ENCODE data around the gene LSM3. TPM values are rescaled to one million over a fixed set of nuclear protein-coding genes. Genes with fewer than 3 reads are reported as not detected.
A peak's percentile ranks its signal among the peaks of the same experiment; 100 is the strongest.
"Not testable (repeated sequence)": the region's sequence is repeated elsewhere in the genome, so short reads cannot be mapped to it uniquely, and the experiment has no call there.

Gene LSM3
- total RNA-seq, 1 donor, result 5.1 TPM

DNA sequence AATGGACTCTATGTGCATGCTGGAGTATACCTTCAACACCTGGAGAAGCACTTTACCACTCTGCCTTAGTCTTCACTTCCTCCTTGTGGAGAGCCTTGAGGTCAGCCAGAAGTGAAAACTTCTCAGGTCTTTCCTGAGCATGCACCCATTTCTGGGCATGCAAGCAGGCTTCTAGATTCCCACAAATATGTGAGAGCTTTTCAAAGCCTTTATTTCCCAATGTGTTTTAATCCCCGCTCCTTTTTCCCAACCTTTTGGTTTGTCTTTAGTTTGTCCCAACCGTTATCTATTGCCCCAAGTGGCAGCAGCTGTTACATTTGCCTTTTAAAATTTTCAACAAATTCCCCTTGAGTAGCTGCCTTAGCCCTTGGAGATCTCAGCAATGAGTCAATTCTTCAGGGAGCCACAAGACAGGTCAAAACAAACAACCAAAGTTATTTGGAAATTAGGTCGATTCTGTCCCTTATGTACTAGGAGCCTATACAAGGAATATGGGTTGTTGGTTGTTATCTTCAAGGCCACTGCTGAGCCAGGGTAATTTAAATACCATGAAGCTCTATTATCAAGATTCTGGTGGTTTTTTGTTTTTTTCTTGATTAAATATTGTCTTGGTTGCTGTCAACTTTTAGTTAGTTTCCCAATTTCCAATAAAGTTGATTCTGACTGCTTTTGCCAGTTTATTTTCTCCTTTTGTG is 44.4 kb downstream of the LSM3 start:
- Histone ChIP-seq H2AFZ (ENCODE audit: low read length) (no peak overlapping the region), H3K79me2 (ENCODE audit: insufficient read depth, low read length) (no peaks in the 10 kb centered on the region), H3K36me3 (ENCODE audit: insufficient read depth, low read length) (no peaks in the 10 kb centered on the region), H3K27me3 (ENCODE audit: insufficient read depth, low read length) (no peaks in the 10 kb centered on the region), H3K4me2 (ENCODE audit: insufficient read depth, low read length) (peak overlapping the region; percentile 25), H3K9me3 (ENCODE audit: low read depth, low read length) (peaks cover 2% of the 10 kb centered on the region), H3K4me1 (ENCODE audit: insufficient read depth, low read length) (peaks cover 34% of the 10 kb centered on the region), H3K4me3 (ENCODE audit: insufficient read depth, low read length) (no peak overlapping the region), H3K27ac (ENCODE audit: low read depth, low read length) (peak overlapping the region; percentile 25), H4K20me1 (ENCODE audit: insufficient read depth, low read length) (no peaks in the 10 kb centered on the region)
- no peak for DNase-seq (ENCODE audit: insufficient read length, low spot score, missing footprints)
- TF ChIP-seq, protein P1, sequence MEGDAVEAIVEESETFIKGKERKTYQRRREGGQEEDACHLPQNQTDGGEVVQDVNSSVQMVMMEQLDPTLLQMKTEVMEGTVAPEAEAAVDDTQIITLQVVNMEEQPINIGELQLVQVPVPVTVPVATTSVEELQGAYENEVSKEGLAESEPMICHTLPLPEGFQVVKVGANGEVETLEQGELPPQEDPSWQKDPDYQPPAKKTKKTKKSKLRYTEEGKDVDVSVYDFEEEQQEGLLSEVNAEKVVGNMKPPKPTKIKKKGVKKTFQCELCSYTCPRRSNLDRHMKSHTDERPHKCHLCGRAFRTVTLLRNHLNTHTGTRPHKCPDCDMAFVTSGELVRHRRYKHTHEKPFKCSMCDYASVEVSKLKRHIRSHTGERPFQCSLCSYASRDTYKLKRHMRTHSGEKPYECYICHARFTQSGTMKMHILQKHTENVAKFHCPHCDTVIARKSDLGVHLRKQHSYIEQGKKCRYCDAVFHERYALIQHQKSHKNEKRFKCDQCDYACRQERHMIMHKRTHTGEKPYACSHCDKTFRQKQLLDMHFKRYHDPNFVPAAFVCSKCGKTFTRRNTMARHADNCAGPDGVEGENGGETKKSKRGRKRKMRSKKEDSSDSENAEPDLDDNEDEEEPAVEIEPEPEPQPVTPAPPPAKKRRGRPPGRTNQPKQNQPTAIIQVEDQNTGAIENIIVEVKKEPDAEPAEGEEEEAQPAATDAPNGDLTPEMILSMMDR (IDR thresholded peaks at IDR 0.05; ENCODE audit: extremely low read depth, low read depth, low read length), result peak; percentile 35

DNA sequence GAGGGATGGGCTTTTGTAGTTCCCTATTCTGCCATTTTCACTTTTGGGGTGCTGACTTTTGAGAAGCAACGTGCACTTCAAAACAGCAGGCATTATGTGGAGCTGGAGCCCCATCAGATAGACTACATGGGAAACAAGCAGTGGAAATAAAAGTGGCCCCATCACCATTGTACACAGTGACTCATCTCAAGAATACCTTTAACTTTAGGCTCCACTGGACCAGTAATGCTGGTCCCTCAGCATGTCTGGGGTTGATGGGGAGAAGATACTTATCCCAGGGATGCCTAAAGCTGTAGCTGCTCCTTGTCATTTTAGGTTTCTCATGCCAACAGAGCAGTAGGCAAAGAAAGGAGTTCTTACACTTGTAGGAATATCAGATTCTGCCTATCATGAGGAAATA is 45.0 kb downstream of the LSM3 start:
- Histone ChIP-seq H3K36me3 (ENCODE audit: insufficient read depth, low read length) (no peaks in the 10 kb centered on the region), H3K27me3 (ENCODE audit: insufficient read depth, low read length) (no peaks in the 10 kb centered on the region), H3K4me3 (ENCODE audit: insufficient read depth, low read length) (no peak overlapping the region), H4K20me1 (ENCODE audit: insufficient read depth, low read length) (no peaks in the 10 kb centered on the region), H3K9me3 (ENCODE audit: low read depth, low read length) (peaks cover 2% of the 10 kb centered on the region), H3K4me1 (ENCODE audit: insufficient read depth, low read length) (peaks cover 38% of the 10 kb centered on the region), H3K4me2 (ENCODE audit: insufficient read depth, low read length) (no peak overlapping the region), H2AFZ (ENCODE audit: low read length) (no peak overlapping the region), H3K27ac (ENCODE audit: low read depth, low read length) (peak overlapping the region; percentile 24), H3K79me2 (ENCODE audit: insufficient read depth, low read length) (no peaks in the 10 kb centered on the region)
- DNase-seq (ENCODE audit: insufficient read length, low spot score, missing footprints), result no peak
- TF ChIP-seq, protein P1 (IDR thresholded peaks at IDR 0.05; ENCODE audit: extremely low read depth, low read depth, low read length), result no peak

DNA sequence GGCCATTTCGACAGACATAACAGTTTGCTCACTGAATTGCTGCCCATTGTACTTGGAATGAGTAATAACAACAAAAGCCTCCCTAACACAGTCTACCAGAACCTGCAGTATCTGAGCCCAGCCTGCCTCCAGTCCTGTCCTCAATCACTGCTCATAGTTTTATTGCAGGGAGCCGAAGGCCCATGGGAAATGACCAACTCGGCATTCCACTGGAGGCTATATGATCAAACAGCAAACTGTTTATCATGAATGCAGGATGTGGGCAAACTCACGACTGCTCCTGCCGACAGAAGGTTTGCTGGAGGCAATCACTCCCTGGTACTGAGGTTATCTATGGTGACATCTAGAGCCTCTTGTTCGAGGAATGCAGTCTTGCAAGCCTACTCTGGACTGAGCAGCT is 46.3 kb downstream of the LSM3 start:
- Histone ChIP-seq H3K79me2 (ENCODE audit: insufficient read depth, low read length) (no peaks in the 10 kb centered on the region), H3K36me3 (ENCODE audit: insufficient read depth, low read length) (no peaks in the 10 kb centered on the region), H3K4me2 (ENCODE audit: insufficient read depth, low read length) (peak overlapping the region; percentile 20), H3K27me3 (ENCODE audit: insufficient read depth, low read length) (no peaks in the 10 kb centered on the region), H2AFZ (ENCODE audit: low read length) (no peak overlapping the region), H4K20me1 (ENCODE audit: insufficient read depth, low read length) (no peaks in the 10 kb centered on the region), H3K4me3 (ENCODE audit: insufficient read depth, low read length) (no peak overlapping the region), H3K27ac (ENCODE audit: low read depth, low read length) (peak overlapping the region; percentile 15), H3K9me3 (ENCODE audit: low read depth, low read length) (peaks cover 2% of the 10 kb centered on the region), H3K4me1 (ENCODE audit: insufficient read depth, low read length) (peaks cover 38% of the 10 kb centered on the region)
- TF ChIP-seq, protein P1 (IDR thresholded peaks at IDR 0.05; ENCODE audit: extremely low read depth, low read depth, low read length), result no peak
- DNase-seq (ENCODE audit: insufficient read length, low spot score, missing footprints), result no peak

DNA sequence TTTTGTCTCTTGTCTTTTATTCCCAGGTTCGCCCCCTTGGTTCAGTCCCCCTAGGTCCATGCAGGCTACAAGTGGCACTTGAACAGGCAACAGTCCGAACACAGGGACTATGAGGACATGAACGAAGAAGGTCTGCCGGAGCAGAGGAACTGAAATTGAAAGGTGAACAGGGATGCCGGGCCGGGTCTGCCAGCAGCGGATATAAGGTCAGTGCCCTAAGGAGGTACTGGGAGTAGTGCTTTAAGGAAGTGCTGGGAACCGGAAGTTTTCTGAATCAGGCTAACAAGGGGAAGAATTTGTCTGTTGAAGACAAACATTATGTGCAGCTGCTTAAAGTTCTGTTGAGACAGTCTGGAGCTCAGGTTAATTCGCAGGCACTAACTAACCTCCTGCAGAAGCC is 46.8 kb downstream of the LSM3 start:
- TF ChIP-seq, protein P1 (IDR thresholded peaks at IDR 0.05; ENCODE audit: extremely low read depth, low read depth, low read length), result no peak
- H3K79me2 ChIP-seq (ENCODE audit: insufficient read depth, low read length), result no peaks in the 10 kb centered on the region
- no peak overlapping the region for H2AFZ ChIP-seq (ENCODE audit: low read length)
- H3K4me1 ChIP-seq (ENCODE audit: insufficient read depth, low read length), result peaks cover 38% of the 10 kb centered on the region
- H4K20me1 ChIP-seq (ENCODE audit: insufficient read depth, low read length), result no peaks in the 10 kb centered on the region
- no peak for DNase-seq (ENCODE audit: insufficient read length, low spot score, missing footprints)
- no peaks in the 10 kb centered on the region for H3K27me3 ChIP-seq (ENCODE audit: insufficient read depth, low read length)
- no peak overlapping the region for H3K4me2 ChIP-seq (ENCODE audit: insufficient read depth, low read length)
- no peak overlapping the region for H3K4me3 ChIP-seq (ENCODE audit: insufficient read depth, low read length)
- no peak overlapping the region for H3K27ac ChIP-seq (ENCODE audit: low read depth, low read length)
- peaks cover 2% of the 10 kb centered on the region for H3K9me3 ChIP-seq (ENCODE audit: low read depth, low read length)
- H3K36me3 ChIP-seq (ENCODE audit: insufficient read depth, low read length), result no peaks in the 10 kb centered on the region

DNA sequence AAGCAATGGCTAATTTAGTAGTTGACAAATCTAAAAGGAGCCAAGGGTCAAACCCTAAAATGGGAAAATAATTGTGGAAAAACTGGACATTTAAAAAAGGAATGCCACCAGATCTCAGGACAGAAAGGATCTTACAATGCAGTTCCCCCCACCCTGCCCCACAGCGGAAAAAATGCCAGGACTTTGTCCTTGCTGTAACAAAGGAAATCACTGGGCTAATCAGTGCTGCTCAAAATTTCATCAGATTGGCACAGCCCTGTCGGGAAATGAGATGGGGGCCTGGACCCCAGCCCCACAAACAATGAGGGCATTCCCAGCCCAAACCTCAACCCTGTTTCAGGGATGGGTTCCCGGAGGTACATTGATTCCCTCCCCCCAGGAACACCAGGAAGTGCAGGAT is 47.7 kb downstream of the LSM3 start:
- not testable (repeated sequence) for H3K27me3 ChIP-seq (ENCODE audit: insufficient read depth, low read length); DNase-seq (ENCODE audit: insufficient read length, low spot score, missing footprints); H3K36me3 ChIP-seq (ENCODE audit: insufficient read depth, low read length); H4K20me1 ChIP-seq (ENCODE audit: insufficient read depth, low read length); H3K4me3 ChIP-seq (ENCODE audit: insufficient read depth, low read length); H3K27ac ChIP-seq (ENCODE audit: low read depth, low read length); H3K9me3 ChIP-seq (ENCODE audit: low read depth, low read length); H2AFZ ChIP-seq (ENCODE audit: low read length); H3K79me2 ChIP-seq (ENCODE audit: insufficient read depth, low read length); H3K4me2 ChIP-seq (ENCODE audit: insufficient read depth, low read length)
- H3K4me1 ChIP-seq (ENCODE audit: insufficient read depth, low read length), result peaks cover 38% of the 10 kb centered on the region

Data from osteoblast (primary cell).